RWPE1 (cell line): ENCODE results near the gene GLT6D1.

ENCODE experiments used
- CTCF ChIA-PET: fragments of 350-600 bp; sonication (Branson Sonifier 250); formaldehyde crosslinking; extraction: SDS; loops from one replicate; lab custom pipeline; 2021; lab: Yijun Ruan, JAX
- POLR2A ChIA-PET: fragments of 400-600 bp; formaldehyde crosslinking; extraction: SDS; loops from one replicate; lab custom pipeline; 2020; ENCODE audit warnings: antibody characterized with exemption; ENCODE audit not compliant: low non-redundant PET; lab: Yijun Ruan, JAX
- DNase-seq: peaks from one replicate; pipeline ENCODE4 v3.0.0; 2012; ENCODE audit warnings: low spot score
- H3K27ac ChIP-seq: fragments of 450-650 bp; 2 replicates; pipeline ENCODE4 v1.5.1; 2017
- TF ChIP-seq, protein P1 (sequence below): fragments of 450-650 bp; conservative IDR thresholded peaks from 2 replicates; pipeline ENCODE4 v1.5.1; 2017; ENCODE audit warnings: low read depth, mild to moderate bottlenecking

The GLT6D1 gene

DNA sequence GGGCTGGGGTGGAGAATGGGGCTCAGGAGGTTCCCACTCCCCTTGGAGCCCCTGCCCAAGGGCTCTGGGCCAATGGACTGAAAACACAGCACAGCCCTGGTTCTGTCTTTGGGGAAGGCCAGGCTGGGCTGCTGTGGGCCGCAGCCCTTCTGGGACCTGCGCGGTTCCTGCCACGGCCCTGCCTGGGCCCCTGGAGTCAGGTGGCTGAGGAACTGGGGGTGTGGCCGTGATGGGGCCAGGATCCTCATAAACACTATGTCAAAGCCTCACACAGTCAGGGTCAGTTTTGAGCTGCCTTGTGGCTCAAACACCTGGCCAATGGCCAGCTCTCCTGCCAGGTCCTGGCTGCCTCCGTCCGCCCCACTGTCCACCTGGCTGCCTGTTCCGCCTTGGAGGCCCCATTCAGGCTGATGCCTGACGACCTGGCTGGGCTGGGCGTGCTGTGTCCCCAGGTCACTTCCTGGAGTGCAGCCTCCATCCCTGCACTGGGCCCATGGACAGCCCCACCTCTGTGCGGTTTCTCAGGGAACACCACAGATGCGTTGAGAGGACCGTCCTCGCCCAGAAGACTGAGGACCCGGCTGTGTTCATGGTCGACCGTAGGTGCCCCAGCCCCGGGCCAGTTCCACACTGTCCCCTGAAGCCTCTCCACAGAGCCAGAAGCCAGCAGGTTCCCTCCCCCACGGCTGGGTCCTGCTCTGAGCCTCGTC lies 50.3 kb downstream of the GLT6D1 start:
- no peak for DNase-seq
- POLR2A ChIA-PET = no interaction called here
- CTCF ChIA-PET = interaction anchor here (1.0 kb wide), 1 partner anchor 14 kb away, joined by 4 read pairs; no protein-coding TSS in a partner anchor
- H3K27ac ChIP-seq = no peak overlapping the region
- TF ChIP-seq, protein P1, sequence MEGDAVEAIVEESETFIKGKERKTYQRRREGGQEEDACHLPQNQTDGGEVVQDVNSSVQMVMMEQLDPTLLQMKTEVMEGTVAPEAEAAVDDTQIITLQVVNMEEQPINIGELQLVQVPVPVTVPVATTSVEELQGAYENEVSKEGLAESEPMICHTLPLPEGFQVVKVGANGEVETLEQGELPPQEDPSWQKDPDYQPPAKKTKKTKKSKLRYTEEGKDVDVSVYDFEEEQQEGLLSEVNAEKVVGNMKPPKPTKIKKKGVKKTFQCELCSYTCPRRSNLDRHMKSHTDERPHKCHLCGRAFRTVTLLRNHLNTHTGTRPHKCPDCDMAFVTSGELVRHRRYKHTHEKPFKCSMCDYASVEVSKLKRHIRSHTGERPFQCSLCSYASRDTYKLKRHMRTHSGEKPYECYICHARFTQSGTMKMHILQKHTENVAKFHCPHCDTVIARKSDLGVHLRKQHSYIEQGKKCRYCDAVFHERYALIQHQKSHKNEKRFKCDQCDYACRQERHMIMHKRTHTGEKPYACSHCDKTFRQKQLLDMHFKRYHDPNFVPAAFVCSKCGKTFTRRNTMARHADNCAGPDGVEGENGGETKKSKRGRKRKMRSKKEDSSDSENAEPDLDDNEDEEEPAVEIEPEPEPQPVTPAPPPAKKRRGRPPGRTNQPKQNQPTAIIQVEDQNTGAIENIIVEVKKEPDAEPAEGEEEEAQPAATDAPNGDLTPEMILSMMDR = no peak

DNA sequence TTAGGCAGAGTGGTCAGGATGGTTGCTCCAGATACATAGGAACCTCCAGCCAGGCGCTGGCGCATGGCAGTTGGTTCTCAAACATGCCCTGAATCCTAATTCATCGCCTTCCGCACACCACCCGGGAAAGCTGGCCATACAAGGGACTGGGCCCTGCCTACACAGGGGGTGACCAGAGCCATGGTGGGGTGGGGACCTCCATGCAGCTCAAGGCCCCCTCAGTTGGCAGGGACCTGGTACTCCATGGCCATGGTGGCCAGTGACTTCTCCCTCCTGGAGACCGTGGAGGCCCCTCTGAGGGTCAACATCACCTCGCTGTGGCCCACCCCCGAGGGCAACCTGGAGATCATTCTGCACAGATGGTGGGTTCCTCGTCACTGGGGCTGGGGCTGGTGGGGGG lies 51.0 kb downstream of the GLT6D1 start:
- TF ChIP-seq, protein P1 = no peak
- no peak overlapping the region for H3K27ac ChIP-seq
- ChIA-PET POLR2A (no interaction called here), CTCF (no interaction called here)
- DNase-seq = no peak

GRCh38 chr9:135587658-135588057 lies 51.7 kb downstream of the GLT6D1 start:
- no peak overlapping the region for H3K27ac ChIP-seq
- TF ChIP-seq, protein P1 = no peak
- POLR2A ChIA-PET = no interaction called here
- CTCF ChIA-PET = no interaction called here
- peak; percentile 41 for DNase-seq

GRCh38 chr9:135586601-135587109 lies 52.7 kb downstream of the GLT6D1 start:
- CTCF ChIA-PET = no interaction called here
- TF ChIP-seq, protein P1 = no peak

GRCh38 chr9:135584934-135585333 lies 54.4 kb downstream of the GLT6D1 start:
- POLR2A ChIA-PET = no interaction called here
- CTCF ChIA-PET = no interaction called here
- no peak for DNase-seq
- TF ChIP-seq, protein P1 = no peak
- H3K27ac ChIP-seq = no peak overlapping the region

More at GRCh38 chr9:135586601-135587109, 52.7 kb downstream of the GLT6D1 start:
- DNase-seq = no peak
- POLR2A ChIA-PET = no interaction called here
- no peak overlapping the region for H3K27ac ChIP-seq

GRCh38 chr9:135584371-135584770 lies 55.0 kb downstream of the GLT6D1 start:
- POLR2A ChIA-PET = no interaction called here
- no peak for DNase-seq
- TF ChIP-seq, protein P1 = no peak
- CTCF ChIA-PET = interaction anchor here (0.6 kb wide), 1 partner anchor 145 kb away, joined by 3 read pairs; no protein-coding TSS in a partner anchor
- no peak overlapping the region for H3K27ac ChIP-seq
